Measurements from ENCODE around the gene CARD14. TPM values are rescaled to one million over a fixed set of nuclear protein-coding genes. Genes with fewer than 3 reads are reported as not detected.

Gene CARD14
- total RNA-seq = under 1 TPM in 2 of 3 donors, not detected in 1; 0.12 to 0.38 TPM
- total RNA-seq (2013) = not detected

DNA sequence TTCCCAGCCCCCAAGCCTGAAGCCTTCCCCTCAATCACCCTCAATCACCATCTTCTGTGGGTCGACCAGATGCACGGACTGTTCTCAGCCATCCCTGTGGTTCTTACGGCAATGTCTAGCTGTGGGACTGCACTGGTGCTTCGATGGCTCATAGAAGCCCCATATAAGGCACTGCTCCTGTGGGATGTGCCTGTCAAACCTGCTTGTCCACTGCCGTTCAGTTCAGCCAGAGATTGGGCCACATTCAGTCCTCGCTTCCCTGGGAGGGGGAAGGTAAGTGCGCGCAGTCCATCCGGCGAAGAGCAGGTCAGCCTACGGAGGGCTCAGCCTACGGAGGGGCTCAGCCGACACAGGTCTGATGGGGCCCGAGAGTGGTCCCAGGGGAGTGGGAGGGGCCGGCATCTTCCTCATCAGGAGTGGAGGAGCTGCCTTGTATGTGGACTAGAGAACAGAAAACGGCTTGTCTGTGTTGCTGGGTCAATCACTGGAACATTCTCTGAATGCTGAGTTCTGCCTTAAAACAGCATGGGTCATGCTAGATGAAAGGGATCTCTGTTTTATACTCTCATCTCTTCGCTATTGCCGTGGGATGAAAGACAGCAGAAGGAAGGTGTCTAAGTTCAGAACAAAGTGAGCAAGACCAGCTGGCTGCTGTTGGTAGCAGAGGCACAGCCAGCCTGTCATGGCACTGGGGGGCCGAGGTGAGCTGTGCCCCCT is at the start of gene CARD14:
Gene CARD14, plus strand, starts transcription at position 247 of the 717 bp plus-strand sequence. CDS start 11,409 bp downstream, outside the sequence.
- intact Hi-C loops (cut with micrococcal nuclease) = no loop called here
- Histone ChIP-seq H3K36me3 (ENCODE audit: control insufficient read depth, insufficient read depth, low read length) (no peaks in the 10 kb centered on the region), H3K9me3 (ENCODE audit: control insufficient read depth, insufficient read depth, low read length) (no peaks in the 10 kb centered on the region), H3K27ac (ENCODE audit: low read length) (no peak within 1 kb of the TSS), H3K27me3 (ENCODE audit: control insufficient read depth, insufficient read depth, low read length) (no peaks in the 10 kb centered on the region), H3K4me1 (ENCODE audit: control insufficient read depth, insufficient read depth, low read length) (no peaks in the 10 kb centered on the region), H3K4me3 (ENCODE audit: low read length) (no peak within 1 kb of the TSS)
- H3K27ac Mint-ChIP-seq = no peak within 1 kb of the TSS
- WGBS (ENCODE audit: insufficient coverage) = 89% methylated on average over 18 of the region's 19 CpGs
- no peak for DNase-seq
- H3K4me1 Mint-ChIP-seq = no peaks in the 10 kb centered on the region
- no peaks in the 10 kb centered on the region for H3K9me3 Mint-ChIP-seq
- ATAC-seq = no peak
- TF ChIP-seq, protein P1, sequence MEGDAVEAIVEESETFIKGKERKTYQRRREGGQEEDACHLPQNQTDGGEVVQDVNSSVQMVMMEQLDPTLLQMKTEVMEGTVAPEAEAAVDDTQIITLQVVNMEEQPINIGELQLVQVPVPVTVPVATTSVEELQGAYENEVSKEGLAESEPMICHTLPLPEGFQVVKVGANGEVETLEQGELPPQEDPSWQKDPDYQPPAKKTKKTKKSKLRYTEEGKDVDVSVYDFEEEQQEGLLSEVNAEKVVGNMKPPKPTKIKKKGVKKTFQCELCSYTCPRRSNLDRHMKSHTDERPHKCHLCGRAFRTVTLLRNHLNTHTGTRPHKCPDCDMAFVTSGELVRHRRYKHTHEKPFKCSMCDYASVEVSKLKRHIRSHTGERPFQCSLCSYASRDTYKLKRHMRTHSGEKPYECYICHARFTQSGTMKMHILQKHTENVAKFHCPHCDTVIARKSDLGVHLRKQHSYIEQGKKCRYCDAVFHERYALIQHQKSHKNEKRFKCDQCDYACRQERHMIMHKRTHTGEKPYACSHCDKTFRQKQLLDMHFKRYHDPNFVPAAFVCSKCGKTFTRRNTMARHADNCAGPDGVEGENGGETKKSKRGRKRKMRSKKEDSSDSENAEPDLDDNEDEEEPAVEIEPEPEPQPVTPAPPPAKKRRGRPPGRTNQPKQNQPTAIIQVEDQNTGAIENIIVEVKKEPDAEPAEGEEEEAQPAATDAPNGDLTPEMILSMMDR (IDR thresholded peaks at IDR 0.05) = no peak
- H3K4me3 Mint-ChIP-seq = no peak within 1 kb of the TSS
- H3K27me3 Mint-ChIP-seq (ENCODE audit: low read depth in 2 of 2) = peaks cover 0 to 3% of the 10 kb centered on the region in 2 donors
- no peaks in the 10 kb centered on the region for H3K36me3 Mint-ChIP-seq

GRCh38 chr17:80122026-80122575 is 47.7 kb upstream of the CARD14 start:
- peaks cover 0 to 7% of the 10 kb centered on the region in 2 donors for H3K27me3 Mint-ChIP-seq (ENCODE audit: low read depth in 2 of 2)

DNA sequence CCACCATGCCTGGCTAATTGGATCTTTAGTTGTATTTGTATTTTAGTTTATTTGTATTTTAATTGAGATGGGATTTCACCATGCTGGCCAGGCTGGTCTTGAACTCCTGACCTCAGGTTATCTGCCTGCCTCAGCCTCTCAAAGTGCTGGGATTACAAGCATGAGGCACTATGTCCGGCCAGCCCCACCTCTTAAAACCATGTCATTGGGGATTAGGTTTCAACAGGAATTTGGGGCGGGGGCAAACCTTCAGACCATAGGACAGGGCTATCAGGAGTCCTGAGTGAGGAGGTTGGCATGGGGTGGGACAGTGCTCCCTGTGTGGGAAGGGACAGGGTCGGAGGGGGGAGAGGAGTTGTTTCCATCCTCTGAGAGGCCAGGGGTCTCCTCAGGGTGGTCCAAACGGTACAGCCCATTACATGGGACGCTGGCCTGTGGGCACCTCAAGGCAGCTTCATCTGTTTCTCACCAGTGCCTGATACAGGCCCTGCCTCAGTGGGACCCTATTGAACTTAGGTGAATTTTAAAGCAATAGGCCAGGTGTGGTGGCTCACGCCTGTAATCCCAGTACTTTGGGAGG is 46.8 kb upstream of the CARD14 start:
- Histone ChIP-seq H3K9me3 (ENCODE audit: control insufficient read depth, insufficient read depth, low read length) (no peaks in the 10 kb centered on the region), H3K27me3 (ENCODE audit: control insufficient read depth, insufficient read depth, low read length) (no peaks in the 10 kb centered on the region), H3K36me3 (ENCODE audit: control insufficient read depth, insufficient read depth, low read length) (no peaks in the 10 kb centered on the region), H3K4me3 (ENCODE audit: low read length) (no peak overlapping the region), H3K27ac (ENCODE audit: low read length) (no peak overlapping the region), H3K4me1 (ENCODE audit: control insufficient read depth, insufficient read depth, low read length) (no peaks in the 10 kb centered on the region)
- H3K27ac Mint-ChIP-seq = no peak overlapping the region
- no peaks in the 10 kb centered on the region for H3K9me3 Mint-ChIP-seq
- TF ChIP-seq, protein P1 (IDR thresholded peaks at IDR 0.05) = no peak
- 78% methylated on average over 6 of the region's 6 CpGs for WGBS (ENCODE audit: insufficient coverage)
- no peaks in the 10 kb centered on the region for H3K4me1 Mint-ChIP-seq
- H3K36me3 Mint-ChIP-seq = no peaks in the 10 kb centered on the region
- H3K27me3 Mint-ChIP-seq (ENCODE audit: low read depth in 2 of 2) = peaks cover 0 to 12% of the 10 kb centered on the region in 2 donors
- ATAC-seq (no peak), DNase-seq (no peak)
- no peak overlapping the region for H3K4me3 Mint-ChIP-seq
- intact Hi-C loops (cut with micrococcal nuclease) = no loop called here

More at GRCh38 chr17:80122026-80122575, 47.7 kb upstream of the CARD14 start:
- H3K36me3 Mint-ChIP-seq = no peaks in the 10 kb centered on the region
- no peaks in the 10 kb centered on the region for H3K4me1 Mint-ChIP-seq
- H3K4me3 Mint-ChIP-seq = no peak overlapping the region
- no peaks in the 10 kb centered on the region for H3K36me3 ChIP-seq (ENCODE audit: control insufficient read depth, insufficient read depth, low read length)
- H3K9me3 ChIP-seq (ENCODE audit: control insufficient read depth, insufficient read depth, low read length) = no peaks in the 10 kb centered on the region
- no peaks in the 10 kb centered on the region for H3K9me3 Mint-ChIP-seq
- no peaks in the 10 kb centered on the region for H3K27me3 ChIP-seq (ENCODE audit: control insufficient read depth, insufficient read depth, low read length)
- WGBS (ENCODE audit: insufficient coverage) = 88% methylated on average over 17 of the region's 17 CpGs
- H3K4me1 ChIP-seq (ENCODE audit: control insufficient read depth, insufficient read depth, low read length) = no peaks in the 10 kb centered on the region
- intact Hi-C loops (cut with micrococcal nuclease) = no loop called here
- ATAC-seq (no peak), DNase-seq (no peak)
- TF ChIP-seq, protein P1 (IDR thresholded peaks at IDR 0.05) = no peak
- no peak overlapping the region for H3K27ac ChIP-seq (ENCODE audit: low read length)
- no peak overlapping the region for H3K27ac Mint-ChIP-seq
- no peak overlapping the region for H3K4me3 ChIP-seq (ENCODE audit: low read length)
